ENCODE measurements around the gene IDH3A.

The IDH3A gene

GRCh38 chr15:78149068-78149804 lies at the start of gene IDH3A:
IDH3A (plus strand) TSS chr15:78149362; CDS start chr15:78149404, 42 bp downstream.
- Histone ChIP-seq H3K27ac (peak within 1 kb of the TSS; percentile 51 to 96 (median 86)), H3K4me3 (peak within 1 kb of the TSS; percentile 55 to 96 (median 87))

DNA sequence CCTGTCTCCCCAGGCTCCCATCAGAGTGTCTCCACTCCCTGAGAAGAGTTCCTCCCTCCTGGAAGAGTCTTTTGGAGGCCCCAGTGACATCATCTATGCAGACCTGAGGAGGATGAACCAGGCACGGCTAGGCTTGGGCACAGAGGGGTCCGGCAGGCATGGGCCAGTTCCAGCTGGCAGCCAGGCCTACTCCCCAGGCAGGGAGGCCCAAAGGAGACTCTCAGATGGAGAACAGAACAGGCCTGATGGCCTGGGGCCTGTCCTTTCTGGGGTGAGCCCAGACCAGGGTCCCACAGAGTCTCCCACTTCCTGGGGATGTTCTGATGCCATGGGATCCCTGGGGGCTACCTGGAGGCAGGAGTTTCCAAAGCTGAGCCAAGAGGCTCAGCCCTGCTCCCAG lies 48.3 kb upstream of the IDH3A start:
- H3K27ac ChIP-seq: no peak overlapping the region
- no peak overlapping the region for H3K4me3 ChIP-seq

- Histone ChIP-seq H3K4me3 (no peak overlapping the region), H3K27ac (no peak overlapping the region)
These were observed 47.6 kb upstream of the IDH3A start for GRCh38 chr15:78101423-78102105.

DNA sequence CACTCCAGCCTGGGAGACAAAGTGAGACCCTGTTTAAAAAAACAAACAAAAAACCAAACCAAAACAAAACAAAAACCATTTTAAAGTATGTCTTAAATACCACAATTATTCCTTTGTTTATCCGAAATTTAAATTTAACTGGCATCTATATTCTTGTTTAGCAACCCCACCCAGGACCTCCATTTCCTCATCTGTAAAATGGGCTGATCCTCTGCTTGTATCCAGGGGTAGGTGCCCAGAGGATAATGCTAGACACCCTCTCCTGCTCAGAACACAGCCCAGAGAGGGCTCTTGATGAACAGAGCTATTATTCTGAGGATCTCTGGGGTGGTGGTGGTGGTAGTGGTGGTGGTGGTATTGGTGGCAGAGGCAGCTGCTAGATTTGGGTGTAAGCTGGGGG lies 47.0 kb upstream of the IDH3A start:
- Histone ChIP-seq H3K4me3 (no peak overlapping the region), H3K27ac (peak overlapping the region in 3 of 21 experiments; percentile 31 to 83 (median 68))

DNA sequence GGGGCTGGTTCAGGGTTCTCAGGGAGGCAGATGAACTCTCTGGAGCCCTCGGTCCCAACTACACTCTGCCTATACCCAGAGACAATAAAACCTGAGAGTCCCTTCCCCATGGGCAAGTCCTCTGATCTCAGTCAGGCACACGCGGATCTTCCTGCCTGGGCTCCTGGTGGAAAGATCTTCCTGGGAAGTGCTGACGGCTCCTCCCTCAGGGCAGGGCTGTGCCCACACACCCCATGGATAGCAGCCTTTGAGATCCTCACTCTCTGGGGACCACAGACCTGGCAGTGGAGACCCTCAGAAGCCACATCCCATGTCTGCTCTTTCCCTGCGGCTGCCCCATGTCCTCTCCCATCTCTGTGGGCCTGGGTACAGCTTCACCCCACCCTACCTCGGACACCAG lies 46.4 kb upstream of the IDH3A start:
- no peak overlapping the region for H3K4me3 ChIP-seq
- H3K27ac ChIP-seq: peak overlapping the region in 8 of 21 experiments; percentile 3 to 83 (median 46)

DNA sequence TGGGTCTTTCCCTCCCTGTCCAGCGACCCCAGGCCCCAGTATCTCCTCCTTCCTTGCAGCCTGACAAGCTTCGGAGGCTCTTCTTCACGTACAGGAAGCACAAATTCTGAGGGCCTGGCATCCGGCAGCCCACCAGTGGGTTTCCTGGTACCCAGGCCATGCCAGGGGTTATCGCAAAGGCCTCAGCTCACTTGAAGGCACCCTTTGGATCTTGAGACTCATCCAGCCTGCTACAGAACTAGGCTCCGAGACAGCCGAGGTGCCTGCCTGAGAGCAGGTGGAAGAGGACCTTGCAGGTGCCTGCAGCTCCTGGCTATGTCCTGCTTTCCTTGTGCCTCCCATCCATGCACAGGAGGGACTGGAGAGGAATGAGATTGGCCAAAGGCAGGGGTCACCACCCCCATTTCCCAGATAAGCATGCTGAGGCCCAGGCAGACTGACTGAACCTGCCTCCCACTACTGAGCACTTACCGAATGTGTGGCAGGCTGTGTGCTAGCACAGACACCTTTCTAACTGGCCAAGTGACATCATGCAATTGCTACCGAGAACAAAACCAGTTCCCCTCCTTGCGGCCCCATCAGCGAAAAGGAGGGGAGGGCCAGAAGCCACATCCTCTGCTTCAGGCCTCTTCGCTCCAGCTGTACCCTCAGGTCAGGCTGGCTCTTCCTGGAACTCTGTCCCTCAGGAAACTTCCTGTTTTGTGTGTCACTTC lies 45.6 kb upstream of the IDH3A start:
- Histone ChIP-seq H3K4me3 (no peak overlapping the region), H3K27ac (peak overlapping the region in 13 of 21 experiments; percentile 3 to 83 (median 43))

DNA sequence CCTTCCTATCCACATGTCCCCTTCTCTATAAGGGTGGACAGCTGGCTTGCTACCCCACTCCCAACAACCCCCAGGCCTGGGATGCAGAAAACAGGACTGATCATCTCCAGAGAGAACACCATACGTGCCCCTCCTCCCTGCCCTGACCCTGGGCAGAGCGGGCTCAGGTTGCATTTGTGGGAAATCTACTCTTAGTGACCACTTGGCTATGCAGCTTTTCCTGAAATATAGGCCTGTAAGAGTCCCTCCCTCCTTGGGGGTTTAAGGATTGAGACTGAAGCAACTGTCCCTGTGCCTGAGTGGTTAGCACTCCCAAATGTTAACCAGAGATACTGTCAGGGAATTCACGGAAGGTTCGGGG lies 45.1 kb upstream of the IDH3A start:
- Histone ChIP-seq H3K27ac (peak overlapping the region in 7 of 21 experiments; percentile 9 to 83 (median 43)), H3K4me3 (no peak overlapping the region)

GRCh38 chr15:78104566-78105475 lies 44.3 kb upstream of the IDH3A start:
- Histone ChIP-seq H3K4me3 (no peak overlapping the region), H3K27ac (peak overlapping the region in 2 of 21 experiments; percentile 14 to 83)

GRCh38 chr15:78105476-78106241 lies 43.5 kb upstream of the IDH3A start:
- H3K4me3 ChIP-seq: no peak overlapping the region
- peak overlapping the region in 2 of 21 experiments; percentile 14 to 29 for H3K27ac ChIP-seq

DNA sequence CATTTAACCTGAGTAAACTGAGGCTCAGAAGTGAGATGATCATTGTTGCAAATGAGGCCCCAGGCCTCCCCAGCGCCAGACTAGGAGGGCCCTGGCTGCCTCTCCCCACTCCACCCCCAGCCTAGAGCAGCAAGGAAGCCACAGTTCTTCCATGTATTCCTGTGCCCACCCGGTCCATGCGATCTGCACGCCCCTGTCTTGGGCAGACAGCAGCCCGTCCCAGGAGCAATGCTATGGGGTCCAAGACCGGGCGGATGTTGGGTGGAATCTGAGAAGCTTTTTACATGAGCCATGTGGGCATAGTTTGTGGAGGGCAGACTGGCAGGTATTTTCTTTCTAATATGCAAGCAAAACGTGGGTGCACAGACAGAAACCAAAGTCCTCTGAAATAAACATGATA lies 41.7 kb upstream of the IDH3A start:
- H3K27ac ChIP-seq: no peak overlapping the region
- H3K4me3 ChIP-seq: no peak overlapping the region

DNA sequence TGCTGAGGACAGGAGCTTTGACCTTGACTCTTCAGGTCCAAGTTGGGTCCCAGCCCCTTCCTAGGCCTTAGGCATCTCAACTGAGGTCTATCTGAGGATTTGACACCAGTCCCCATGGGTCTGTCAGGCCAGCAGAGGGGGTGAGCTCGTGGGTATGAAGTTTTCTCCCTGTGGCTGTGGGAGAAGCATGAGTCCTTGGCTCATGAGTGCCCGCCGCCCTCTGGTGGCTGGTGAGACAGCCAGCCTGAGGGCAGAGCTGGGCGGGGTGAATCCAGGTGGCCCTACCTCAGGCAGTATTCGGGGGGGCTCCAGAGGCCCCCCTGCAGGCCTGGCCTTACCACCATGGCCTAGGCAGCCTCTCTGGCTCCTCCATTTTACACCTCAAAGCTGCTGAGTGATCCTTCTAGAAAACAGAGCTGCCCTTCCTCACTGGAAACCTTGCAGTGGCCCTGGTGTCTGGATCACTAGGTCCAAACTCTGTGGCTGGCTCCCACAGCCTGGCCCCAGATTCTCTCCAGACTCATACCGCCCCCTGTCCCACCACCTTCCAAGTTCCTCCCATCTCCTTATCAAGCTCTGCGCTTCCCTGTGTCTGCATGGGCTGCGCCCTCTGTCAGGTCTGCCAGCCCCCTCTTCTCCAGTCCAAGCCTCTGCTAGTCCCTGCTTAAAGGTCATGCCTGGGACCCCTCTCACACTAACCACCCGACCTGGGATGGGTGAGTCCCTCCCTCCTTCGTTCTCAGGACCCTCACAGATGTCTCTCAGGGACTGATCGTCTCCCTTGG lies 40.7 kb upstream of the IDH3A start:
- Histone ChIP-seq H3K4me3 (no peak overlapping the region), H3K27ac (no peak overlapping the region)

GRCh38 chr15:78109156-78109555 lies 40.0 kb upstream of the IDH3A start:
- Histone ChIP-seq H3K27ac (no peak overlapping the region), H3K4me3 (no peak overlapping the region)

GRCh38 chr15:78110096-78110495 lies 39.1 kb upstream of the IDH3A start:
- Histone ChIP-seq H3K4me3 (no peak overlapping the region), H3K27ac (no peak overlapping the region)

GRCh38 chr15:78110916-78111475 lies 38.2 kb upstream of the IDH3A start:
- no peak overlapping the region for H3K27ac ChIP-seq
- H3K4me3 ChIP-seq: no peak overlapping the region

GRCh38 chr15:78111788-78112187 lies 37.4 kb upstream of the IDH3A start:
- Histone ChIP-seq H3K4me3 (no peak overlapping the region), H3K27ac (no peak overlapping the region)

- Histone ChIP-seq H3K4me3 (no peak overlapping the region), H3K27ac (no peak overlapping the region)
These were observed 36.6 kb upstream of the IDH3A start for GRCh38 chr15:78112551-78112950.

DNA sequence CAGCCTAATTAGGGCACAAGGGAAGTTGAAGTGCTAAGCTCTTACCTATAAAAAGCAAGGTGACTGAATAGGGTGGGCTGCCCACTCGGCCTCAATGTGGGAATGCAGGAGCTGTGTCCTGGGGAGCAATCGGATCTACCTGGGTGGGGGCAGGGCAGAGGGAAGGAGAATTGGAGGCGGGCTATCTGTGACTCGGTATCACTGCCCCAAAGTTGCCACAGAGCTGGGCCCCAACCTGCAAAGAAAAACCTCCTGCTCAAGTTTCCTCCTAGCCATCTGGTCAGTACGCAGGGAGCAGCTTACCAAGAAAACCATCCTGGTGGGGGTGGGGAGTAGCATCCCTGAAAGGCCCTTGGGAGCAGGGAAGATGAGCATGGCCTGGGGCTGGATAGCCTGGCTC lies 28.6 kb upstream of the IDH3A start:
- no peak overlapping the region for H3K27ac ChIP-seq
- H3K4me3 ChIP-seq: no peak overlapping the region

DNA sequence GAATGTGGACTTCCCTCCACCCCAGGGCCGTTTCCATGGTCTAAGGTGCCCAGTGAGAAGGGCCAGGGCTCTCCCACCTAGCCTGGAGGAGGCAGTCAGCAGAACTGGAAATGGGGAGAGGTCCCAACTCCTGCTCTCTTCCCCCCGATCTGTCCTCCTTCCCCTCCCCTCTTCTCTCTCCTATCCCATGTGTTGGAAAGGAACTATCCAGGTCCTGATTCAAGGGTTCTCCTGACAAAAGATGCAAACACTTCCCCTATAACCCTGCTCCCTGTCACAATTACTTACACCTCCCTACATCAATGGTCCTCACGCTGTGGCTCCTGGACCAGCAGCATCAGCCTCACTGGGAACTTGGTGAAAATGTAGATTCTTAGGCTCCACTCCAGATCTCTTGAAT lies 23.9 kb upstream of the IDH3A start:
- H3K4me3 ChIP-seq: no peak overlapping the region
- H3K27ac ChIP-seq: no peak overlapping the region
